GM12872 (cell line): ENCODE measurements around the gene XYLB.

Experiments used
- CTCF ChIP-seq: IDR thresholded peaks from 3 replicates; pipeline ENCODE4 v1.5.1; 2011; ENCODE audit warnings: low read depth, mild to moderate bottlenecking, low read length, moderate library complexity; ENCODE audit not compliant: insufficient read depth

XYLB gene

GRCh38 chr3:38369186-38369585, 22.6 kb downstream of the XYLB start:
- no peak for TF ChIP-seq CTCF

DNA sequence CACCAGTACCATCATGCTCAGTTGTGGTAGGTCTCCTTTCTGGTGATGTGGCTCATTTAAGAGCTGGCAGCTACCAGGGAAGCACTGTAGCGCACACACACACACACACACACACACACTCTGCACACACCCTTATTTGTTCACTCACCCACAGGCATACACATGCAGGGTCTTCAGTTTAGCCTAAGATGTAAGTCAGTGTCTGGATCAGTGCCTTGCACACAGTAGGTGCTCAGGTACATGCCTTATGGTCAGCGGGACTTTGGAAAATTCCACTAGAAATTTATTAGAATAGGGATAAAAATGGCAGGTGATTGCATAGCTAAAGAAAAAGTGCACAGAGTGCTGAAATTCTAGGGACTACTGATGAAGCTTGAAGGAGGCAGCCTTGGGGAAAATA, 23.6 kb downstream of the XYLB start:
- no peak for TF ChIP-seq CTCF

GRCh38 chr3:38370861-38371260, 24.3 kb downstream of the XYLB start:
- TF ChIP-seq CTCF = no peak

DNA sequence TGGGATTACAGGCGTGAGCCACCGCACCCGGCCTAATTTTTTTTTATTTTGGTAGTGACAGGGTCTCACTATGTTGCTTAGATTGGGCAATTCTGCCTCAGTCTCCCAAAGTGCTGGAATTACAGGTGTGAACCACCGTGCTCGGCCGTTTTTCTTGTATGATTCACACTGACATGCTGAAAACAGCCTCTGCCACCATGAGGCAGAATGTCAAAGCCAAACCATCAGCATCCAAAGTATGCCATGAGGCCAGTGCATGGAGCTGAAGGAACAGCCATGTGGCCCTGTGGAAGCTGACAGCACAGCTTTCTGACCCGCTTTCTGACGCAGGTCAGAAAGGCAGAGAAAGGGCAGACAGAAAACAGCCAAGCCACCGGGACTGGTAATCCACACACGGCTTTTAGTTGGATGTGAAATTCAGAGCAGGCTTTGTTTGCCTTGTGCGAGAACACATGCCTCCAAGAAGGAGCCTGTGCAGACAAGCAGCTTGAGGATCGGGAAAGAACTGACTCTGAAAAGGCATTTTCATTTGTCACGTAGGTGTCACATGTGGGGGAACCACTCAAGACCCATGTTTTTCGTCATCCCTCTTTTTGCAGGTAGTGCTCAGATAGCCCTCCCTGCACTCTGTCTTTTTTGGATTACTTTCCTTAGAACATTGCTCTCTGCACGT, 25.1 kb downstream of the XYLB start:
- TF ChIP-seq CTCF = no peak

GRCh38 chr3:38372214-38372601, 25.6 kb downstream of the XYLB start:
- no peak for TF ChIP-seq CTCF

GRCh38 chr3:38374221-38374620, 27.6 kb downstream of the XYLB start:
- no peak for TF ChIP-seq CTCF

GRCh38 chr3:38375072-38375471, 28.5 kb downstream of the XYLB start:
- no peak for TF ChIP-seq CTCF
